Kidney tubule cell (primary cell): ENCODE results near the gene RIPPLY3.
"Not testable (repeated sequence)": the region's sequence is repeated elsewhere in the genome, so short reads cannot be mapped to it uniquely, and the experiment has no call there.

ENCODE experiments used
- DNase-seq: peaks from one replicate; pipeline ENCODE4 v3.0.0-alpha.2; 2018; ENCODE audit warnings: low spot score

Gene RIPPLY3

GRCh38 chr21:36981049-36981391 is 25.5 kb upstream of the RIPPLY3 start:
- no peak for DNase-seq

DNA sequence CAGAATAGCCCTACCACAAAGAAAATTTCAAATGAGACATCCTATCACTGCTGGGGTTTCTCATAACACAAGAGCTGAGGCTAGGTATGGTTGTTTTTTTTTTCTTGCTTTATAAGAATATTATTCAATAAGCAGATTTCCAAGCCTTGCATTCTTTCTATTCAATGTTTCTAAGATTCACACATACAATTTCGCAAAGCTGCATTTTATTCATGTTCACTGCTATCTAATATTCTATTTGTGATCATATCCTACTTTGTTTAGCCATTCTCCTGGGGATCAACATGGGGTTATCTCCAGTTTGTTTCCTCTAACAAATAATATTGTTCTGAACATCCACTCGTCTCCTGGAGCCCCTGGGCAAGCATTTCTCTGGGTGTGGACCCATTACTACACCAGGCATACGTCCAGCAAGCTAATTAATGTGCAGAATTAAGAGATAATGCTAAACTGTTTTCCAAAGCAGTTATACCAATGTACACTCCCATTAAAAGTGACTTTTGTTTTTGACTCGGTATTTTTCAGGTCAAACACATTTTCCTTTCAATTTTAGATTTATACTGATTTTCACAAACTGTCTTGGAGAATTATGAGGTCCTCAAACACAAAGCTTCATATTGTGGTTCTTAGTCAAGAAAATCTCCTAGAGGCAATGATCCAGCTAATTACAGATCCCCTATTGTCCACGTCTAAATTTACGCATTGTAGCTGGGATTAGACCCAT is 24.4 kb upstream of the RIPPLY3 start:
- DNase-seq = no peak

DNA sequence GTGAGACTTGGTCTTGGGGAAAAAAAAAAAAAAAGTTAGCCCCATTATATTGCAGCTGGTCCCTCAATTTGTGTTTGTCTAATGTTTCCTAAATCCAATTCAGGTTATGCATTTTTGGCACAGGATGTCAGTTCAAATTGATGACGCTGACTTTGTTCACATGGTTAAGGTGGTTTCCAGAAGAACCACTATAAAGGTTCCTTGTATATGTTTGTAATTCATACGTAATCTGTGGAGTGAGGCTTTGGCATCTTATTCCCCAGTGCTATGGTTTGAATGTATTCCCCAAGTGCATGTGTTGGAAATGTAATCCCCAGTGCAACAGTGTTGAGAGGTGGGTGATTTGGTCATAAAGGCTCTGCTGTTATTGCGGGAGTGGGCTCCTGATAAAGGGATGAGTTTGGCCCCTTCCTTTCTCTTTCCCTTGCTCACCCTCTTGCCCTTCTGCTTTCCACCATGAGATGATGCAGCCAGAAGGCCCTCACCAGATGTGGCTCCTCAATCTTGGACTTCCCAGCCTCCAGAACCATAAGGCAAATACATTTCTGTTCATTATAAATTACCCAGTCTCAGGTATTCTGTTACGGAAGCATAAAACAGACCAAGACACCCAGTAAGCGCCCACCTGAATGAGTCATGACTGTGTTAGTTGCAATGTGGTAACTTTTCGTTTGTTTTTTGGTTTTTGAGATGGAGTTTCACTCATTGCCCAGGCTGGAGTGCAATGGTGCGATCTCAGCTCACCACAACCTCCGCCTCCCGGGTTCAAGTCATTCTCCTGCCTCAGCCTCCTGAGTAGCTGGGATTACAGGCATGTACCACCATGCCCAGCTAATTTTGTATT is 20.5 kb upstream of the RIPPLY3 start:
- DNase-seq = no peak

GRCh38 chr21:36987845-36988244 is 18.7 kb upstream of the RIPPLY3 start:
- DNase-seq = no peak

DNA sequence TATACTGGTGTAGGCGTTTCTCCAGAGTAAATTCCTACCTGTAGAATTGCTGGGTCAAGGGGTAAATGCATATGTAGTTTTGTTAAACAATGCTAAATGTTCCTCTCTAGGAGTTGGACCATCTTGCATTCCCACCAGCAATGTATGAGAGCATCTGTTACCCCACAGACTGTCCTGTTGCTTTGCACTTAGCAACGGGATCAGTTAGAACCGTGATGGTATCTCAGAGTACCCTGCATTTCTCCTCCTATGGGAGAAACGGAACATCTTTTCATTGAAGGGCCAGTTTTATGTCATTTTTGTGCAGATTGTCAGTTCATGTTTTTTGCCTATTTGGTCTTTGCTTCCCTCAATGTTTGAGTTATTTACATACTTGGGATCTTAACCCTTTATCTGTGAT is 18.0 kb upstream of the RIPPLY3 start:
- no peak for DNase-seq

- DNase-seq = not testable (repeated sequence)
Observed at GRCh38 chr21:36989199-36989698, 17.3 kb upstream of the RIPPLY3 start.

DNA sequence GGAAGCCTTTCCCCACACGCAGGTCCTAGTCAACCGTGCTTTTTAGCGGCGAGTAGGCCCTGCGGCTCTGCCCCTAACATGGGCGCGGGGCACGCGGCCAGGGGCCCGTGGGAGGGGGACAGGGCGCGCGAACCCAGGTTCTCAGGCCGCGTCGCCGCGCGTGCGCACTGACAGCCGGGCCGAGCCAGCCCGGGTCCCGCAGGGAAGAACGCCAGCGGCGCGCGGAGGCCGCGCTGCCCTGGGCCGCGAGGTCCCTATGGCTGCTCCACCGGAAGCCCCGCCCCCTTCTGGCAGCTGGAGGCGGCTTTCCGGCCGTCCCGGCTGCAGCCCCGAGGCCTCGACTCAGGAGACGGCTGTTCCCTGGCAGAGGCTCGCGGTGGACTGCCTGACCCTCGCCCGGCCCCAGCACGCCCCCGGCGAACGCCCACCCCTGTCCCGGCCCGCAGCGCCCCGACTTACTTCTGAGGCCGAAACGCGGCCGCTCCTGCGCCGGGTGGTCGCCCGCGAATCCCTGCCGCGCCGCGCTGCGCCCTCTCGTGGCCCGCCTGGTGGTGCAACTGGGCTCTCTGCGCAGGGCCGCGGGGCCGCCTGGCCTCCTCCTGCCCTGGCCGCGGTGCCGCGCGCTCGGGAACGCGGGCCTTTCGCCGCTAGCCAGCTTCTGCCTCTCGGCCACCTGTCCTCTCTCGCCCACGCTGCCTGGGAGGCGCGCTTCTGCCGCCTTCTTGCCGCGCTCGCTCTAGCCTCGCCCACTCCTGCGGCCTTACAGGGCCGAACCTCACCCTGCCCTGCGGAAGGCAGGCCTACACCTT is 16.6 kb upstream of the RIPPLY3 start:
- DNase-seq = peak; percentile 94

DNA sequence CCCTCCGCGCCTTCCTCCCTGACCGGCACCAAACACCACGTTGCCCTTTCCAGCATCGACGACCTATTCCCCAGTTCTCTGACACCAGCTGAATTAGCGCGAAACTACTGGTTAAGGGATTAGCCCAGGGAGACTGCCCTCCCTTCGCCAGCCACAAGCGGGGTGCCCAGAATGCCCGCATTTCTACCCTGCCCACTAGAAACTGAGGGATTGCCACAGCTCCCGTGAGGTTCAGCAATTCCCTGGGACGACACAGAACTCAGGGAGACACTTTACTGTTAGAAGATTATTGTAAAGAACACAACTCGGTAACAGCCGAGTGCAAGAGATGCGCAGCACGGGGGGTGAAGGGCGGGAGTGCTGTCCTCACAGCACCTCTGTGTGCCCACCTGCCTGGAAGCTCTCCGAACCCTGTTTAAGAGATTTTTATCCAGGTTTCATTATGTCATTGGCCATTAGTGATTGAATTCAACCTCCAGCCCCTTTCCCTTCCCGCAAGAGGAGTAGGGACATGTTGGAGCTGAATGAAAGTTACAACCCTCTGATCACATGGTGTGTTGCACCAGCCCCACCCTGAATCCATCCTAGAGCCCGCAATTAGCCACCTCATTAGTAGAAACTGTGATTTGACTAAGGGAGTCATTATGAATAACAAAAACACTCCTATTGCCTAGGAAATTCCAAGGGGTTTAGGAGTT is 15.8 kb upstream of the RIPPLY3 start:
- no peak for DNase-seq

GRCh38 chr21:36992671-36993070 is 13.8 kb upstream of the RIPPLY3 start:
- no peak for DNase-seq

DNA sequence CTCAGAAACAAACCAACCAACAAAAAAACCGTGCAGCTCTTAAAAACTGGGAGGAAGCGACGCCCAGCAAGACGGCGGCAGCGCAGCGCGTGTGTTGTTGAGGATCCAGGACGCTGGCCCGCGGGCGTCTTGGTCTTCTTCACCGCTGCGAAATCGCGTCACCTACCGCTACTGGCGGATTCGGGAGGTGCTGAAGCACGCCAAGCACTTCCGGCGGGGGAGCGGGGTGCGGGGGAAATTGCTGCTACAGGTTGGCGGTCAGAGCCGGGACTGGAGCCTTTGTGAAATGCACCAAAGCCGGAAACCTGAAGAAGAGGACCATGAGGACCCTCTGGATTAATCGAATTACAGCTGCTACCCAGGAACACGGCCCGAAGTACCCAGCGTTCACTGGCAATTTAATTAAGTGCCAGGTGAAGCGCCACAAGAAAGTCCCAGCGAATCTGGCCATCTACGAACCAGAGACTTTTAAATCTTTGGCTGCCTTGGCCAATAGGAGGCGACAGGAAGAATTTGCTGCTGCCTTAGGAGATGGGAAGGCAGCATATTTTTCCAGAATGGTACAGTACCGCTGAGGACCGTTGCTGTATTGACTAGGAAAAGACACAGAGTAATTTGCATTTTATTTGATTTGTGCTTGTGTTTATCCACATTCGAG is 11.9 kb upstream of the RIPPLY3 start:
- DNase-seq = peak; percentile 38

DNA sequence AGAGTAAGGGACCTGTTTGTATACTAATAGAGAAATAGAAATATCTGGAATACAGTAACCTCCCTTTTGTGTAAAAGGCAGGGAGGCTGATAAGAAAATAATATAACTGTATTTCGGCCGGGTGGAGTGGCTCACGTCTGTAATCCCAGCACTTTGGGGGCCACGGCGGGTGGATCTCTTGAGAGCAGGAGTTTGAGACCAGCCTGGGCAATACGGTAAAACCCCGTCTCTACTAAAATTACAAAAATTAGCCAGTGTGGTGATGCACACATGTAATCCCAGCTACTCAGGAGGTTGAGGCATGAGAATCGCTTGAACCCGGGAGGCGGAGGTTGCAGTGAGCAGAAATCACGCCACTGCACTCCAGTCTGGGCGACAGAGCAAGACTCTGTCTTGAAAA is 11.2 kb upstream of the RIPPLY3 start:
- not testable (repeated sequence) for DNase-seq

DNA sequence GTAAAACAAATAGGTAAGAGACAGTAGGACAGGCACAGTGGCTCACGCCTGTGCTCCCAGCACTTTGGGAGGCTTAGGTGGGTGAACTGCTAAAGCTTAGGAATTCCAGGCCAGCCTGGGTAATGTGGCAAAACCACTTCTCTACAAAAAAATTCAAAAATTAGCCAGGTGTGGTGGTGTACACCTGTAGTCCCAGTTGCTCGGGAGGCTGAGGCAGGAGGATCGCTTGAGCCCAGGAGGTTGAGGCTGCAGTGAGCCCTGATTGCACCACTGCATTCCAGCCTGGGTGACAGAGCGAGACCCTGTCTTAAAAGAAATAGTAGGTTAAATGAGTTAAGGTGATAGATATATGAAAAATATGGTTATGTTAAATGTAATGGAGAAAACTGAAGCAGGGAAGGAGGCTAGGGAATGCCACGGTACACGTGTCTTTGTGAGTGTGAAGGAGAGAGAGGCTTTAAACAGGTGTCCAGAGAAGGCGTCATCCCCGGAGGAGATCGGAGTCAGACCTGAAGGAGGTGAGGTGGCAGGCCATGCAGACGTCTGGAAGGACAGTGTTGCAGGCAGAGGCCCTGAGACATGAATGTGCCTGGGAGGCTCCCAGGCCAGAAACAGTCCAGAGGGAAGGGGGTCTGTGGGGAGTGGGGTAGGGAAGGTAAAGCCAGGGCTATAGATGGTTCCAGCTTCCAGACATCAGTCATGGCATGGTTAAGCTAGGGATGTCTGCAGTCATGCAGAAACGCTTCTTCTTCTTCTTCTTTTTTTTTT is 7.2 kb upstream of the RIPPLY3 start:
- DNase-seq = no peak

DNA sequence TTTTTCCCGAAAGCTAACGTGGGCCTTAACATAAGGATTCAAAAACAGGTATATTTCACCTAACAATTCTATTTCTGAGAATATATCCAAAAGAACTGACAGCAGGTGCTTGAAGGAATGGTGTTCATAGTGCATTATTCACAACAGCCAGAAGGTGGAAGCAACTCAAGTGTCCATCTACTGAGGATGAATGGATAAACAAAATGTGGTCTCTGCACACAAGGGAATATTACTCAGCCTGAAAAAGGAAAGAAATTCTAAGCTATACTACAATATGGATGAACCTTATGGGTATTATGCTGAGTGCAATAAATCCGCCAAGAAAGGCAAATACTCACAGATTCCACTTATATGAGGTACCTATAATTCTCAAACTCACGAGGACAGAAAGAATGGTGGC is 6.1 kb upstream of the RIPPLY3 start:
- no peak for DNase-seq

- DNase-seq = no peak
Observed at GRCh38 chr21:37001441-37001840, 5.1 kb upstream of the RIPPLY3 start.

- DNase-seq = not testable (repeated sequence)
Observed at GRCh38 chr21:37002851-37003250, 3.7 kb upstream of the RIPPLY3 start.

DNA sequence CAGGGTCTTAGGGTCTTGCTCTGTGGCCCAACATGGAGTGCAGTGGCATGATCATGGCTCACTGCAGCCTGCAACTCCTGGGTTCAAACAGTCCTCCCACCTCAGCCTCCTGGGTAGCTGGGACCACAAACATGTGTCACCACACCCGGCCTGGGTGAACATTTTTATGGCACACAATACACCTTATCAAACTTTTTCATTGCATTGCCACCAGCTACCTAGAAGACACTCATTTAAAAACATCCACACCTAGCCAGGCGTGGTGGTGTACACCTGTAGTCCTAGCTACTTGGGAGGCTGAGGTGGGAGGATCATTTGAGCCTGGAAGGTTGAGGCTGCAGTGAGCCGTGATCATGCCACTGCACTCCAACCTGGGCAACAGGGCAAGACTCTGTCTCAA is 2.6 kb upstream of the RIPPLY3 start:
- DNase-seq = not testable (repeated sequence)

DNA sequence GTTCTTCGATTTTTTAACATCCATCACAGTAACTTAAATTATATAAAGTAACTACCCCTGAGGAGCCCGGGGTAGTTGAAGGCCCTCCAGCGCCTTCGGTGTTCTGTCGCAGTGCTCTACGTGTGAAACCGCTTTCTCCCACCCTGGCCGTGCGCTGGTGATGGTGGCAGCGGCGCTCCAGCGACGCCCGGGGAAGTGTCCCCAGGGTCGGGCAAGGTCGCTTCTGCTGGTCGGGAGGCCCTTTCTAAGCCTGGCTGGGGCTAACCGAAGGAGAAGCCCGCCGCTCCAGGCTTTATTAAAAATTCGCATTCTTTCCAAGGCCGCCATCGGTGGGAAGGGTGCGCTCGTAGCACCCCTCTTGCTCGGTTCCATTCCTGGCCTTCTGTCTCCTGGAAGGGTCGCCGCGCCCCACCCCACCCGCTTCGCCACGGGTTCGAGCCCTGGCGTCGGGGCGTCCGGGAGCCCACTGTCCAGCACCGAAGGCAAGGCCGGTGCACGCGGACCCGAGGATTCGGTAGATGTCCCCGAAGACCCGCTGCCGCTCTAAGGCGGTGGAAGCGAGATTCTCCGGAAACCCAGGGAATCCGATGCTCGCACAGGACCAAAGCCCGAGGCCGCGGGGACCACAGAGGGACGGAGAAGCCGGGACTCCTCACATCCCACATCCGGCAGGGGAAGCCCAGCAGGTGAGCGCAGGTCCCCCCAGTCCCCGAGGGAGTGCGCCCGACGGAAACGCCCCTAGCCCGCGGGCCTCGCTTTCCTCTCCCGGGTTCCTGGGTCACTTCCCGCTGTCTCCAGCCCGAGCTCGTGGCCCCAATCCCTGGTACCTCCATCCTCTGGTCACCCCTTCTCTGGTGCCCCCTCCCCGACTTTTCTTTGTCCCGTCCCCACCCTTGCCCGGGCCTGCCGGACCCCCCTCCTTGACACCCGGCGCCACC is 685 bp upstream of the RIPPLY3 start:
- DNase-seq = no peak

- DNase-seq = no peak
Observed at GRCh38 chr21:37008724-37009123, 2.2 kb downstream of the RIPPLY3 start.

- peak; percentile 90 for DNase-seq
Observed at GRCh38 chr21:37009740-37010341, 3.3 kb downstream of the RIPPLY3 start.
